Mucosa of descending colon (tissue), 3 donors: ENCODE results near the gene OTOP3. TPM values are rescaled to one million over a fixed set of nuclear protein-coding genes. Genes with fewer than 3 reads are reported as not detected.

Experiments used
- ATAC-seq: fragments of 200-7000 bp; cut with Tn5 transposase; one replicate; pipeline ENCODE4 v1.9.1; 2020; ENCODE audit warnings: mild to moderate bottlenecking, moderate library complexity
- DNase-seq, 3 donors: peaks; one replicate each; pipeline ENCODE4 v3.0.0-alpha.2; 2020
- H3K36me3 ChIP-seq: fragments of 200-600 bp; one replicate; pipeline ENCODE4 v1.8.0; 2021; ENCODE audit warnings: low read depth, mild to moderate bottlenecking
- H3K4me1 ChIP-seq: fragments of 200-600 bp; one replicate; pipeline ENCODE4 v1.8.0; 2021; ENCODE audit warnings: low read depth, mild to moderate bottlenecking
- H3K4me3 ChIP-seq: fragments of 200-600 bp; one replicate; pipeline ENCODE4 v1.8.0; 2021; ENCODE audit warnings: mild to moderate bottlenecking
- H3K9me3 ChIP-seq: fragments of 200-600 bp; one replicate; pipeline ENCODE4 v1.8.0; 2021; ENCODE audit warnings: mild to moderate bottlenecking
- CTCF ChIP-seq: fragments of 200-600 bp; IDR thresholded peaks from one replicate; pipeline ENCODE4 v1.8.0; 2022; ENCODE audit warnings: antibody characterized with exemption, mild to moderate bottlenecking
- intact Hi-C, 2 donors: fragments of 100-400 bp; cut with DNase I in 1 of 2; cut with micrococcal nuclease in 1 of 2; formaldehyde crosslinking; loops; one replicate each; pipeline versions ENCODE4 v1.11.0 to v1.11.1; 2022; cut with DNase I, micrococcal nuclease
- total RNA-seq, 3 donors: library from RNA; stranded (reverse); fragmentation: NEBNext Ultra II Directional in 2 of 3; extraction: Animal tissue kit (Norgen Biotek cat#: 25700) in 2 of 3; gene quantifications; one replicate each; pipeline versions ENCODE4 v1.2.1 to v1.2.4, GENCODE V29; 2021 to 2023
- donor health status: DM: no; HTN: no; CAD: no; lungs with moderate emphysema.
- donor health status: DM: no; HTN: no; CAD: no.
- donor health status: DM: no; HTN: yes; CAD: no.

Gene OTOP3
- total RNA-seq, 3 donors from 2014 or later, result 0.38 to 2.8 (median 1.5) TPM

DNA sequence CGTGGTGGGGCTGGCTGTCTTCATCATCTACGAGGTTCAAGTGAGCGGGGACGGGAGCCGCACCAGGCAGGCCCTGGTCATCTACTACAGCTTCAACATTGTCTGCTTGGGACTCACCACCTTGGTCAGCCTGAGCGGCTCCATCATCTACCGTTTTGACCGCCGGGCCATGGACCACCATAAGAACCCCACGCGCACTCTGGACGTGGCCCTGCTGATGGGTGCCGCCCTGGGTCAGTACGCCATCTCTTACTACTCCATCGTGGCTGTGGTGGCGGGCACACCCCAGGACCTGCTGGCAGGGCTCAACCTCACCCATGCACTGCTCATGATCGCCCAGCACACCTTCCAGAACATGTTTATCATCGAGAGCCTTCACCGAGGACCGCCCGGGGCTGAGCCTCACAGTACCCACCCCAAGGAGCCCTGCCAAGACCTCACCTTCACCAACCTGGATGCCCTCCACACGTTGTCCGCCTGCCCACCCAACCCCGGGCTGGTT is 5.1 kb upstream of the OTOP3 start:
- DNase-seq (no peak), ATAC-seq (no peak)
- no peaks in the 10 kb centered on the region for H3K9me3 ChIP-seq
- no peak for TF ChIP-seq CTCF
- H3K4me1 ChIP-seq, result no peaks in the 10 kb centered on the region
- no peak overlapping the region for H3K4me3 ChIP-seq
- intact Hi-C loops, result no loop called here
- H3K36me3 ChIP-seq, result no peaks in the 10 kb centered on the region

GRCh38 chr17:74935048-74935447 is 650 bp upstream of the OTOP3 start:
- no peak for TF ChIP-seq CTCF
- H3K4me3 ChIP-seq, result no peak overlapping the region
- H3K9me3 ChIP-seq, result no peaks in the 10 kb centered on the region
- H3K4me1 ChIP-seq, result peaks cover 8% of the 10 kb centered on the region
- intact Hi-C loops, result no loop called here
- ATAC-seq, result no peak
- DNase-seq, result no peak
- no peaks in the 10 kb centered on the region for H3K36me3 ChIP-seq

DNA sequence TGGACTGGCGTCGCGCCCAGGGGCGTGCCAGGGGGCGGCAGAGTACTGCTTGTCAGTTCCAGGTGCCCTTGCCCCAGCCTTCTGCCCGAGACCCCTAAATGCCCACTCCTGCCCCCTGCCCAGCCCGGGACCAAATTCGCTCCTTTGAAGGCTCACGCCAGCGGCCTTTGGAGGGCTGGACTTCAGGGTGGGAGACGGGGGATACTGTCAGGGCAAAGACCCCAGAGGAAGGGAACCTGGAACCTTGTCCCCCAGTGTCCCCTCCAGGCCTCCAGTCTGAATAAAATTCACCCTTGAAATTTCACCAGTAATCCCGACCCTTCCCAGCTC is 737 bp downstream of the OTOP3 start:
- Histone ChIP-seq H3K36me3 (no peaks in the 10 kb centered on the region), H3K9me3 (no peaks in the 10 kb centered on the region), H3K4me1 (peaks cover 8% of the 10 kb centered on the region), H3K4me3 (no peak overlapping the region)
- DNase-seq, result no peak
- ATAC-seq, result no peak
- TF ChIP-seq CTCF, result no peak
- intact Hi-C loops, result no loop called here

GRCh38 chr17:74937064-74938051 is 1.7 kb downstream of the OTOP3 start:
- intact Hi-C loops, result no loop called here
- no peak for TF ChIP-seq CTCF
- Histone ChIP-seq H3K4me1 (peaks cover 8% of the 10 kb centered on the region), H3K36me3 (no peaks in the 10 kb centered on the region), H3K9me3 (no peaks in the 10 kb centered on the region), H3K4me3 (no peak overlapping the region)
- ATAC-seq, result peak; percentile 39
- no peak for DNase-seq

DNA sequence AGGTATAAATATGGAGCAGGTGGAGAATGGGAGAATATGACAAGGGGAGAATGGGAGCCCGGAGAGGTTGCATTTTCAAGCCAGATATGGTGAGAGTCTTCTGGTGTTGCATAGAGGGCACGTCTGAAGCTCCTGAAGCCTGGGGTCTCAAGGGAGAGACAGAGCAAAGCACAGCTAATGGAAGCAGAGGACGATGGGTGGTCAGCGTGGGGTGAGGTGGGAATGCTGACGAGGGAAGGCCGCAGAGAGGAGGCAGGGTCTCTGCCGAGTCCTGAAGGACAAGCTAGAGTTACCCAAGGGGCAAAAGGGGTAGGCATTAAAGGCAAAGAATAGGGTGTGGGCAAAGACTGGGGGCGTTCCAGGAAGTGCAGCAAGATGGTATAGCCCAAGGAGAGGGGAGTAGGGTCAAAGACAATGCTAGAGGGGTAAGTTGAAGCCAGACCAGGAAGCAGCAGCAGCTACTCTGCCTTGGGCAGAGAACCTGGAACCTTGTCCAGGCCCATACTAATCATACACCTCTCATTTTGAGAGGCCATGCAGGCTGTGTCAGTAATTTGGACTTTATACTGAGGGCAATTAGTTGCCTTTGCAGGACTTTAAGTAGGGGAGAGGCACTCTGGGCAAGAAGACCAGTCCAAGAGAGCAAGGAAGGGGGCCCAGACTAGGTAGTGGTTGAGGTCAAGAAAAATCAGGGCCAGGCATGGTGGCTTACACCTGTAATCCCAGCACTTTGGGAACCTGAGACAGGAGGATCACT is 2.7 kb downstream of the OTOP3 start:
- Histone ChIP-seq H3K36me3 (no peaks in the 10 kb centered on the region), H3K4me1 (peaks cover 8% of the 10 kb centered on the region), H3K9me3 (no peaks in the 10 kb centered on the region), H3K4me3 (no peak overlapping the region)
- no peak for TF ChIP-seq CTCF
- intact Hi-C loops, result no loop called here
- DNase-seq, result no peak
- peak; percentile 6 for ATAC-seq
